HS-27A (cell line): ENCODE results near the gene LRRC17.

ENCODE experiments used
- DNase-seq: peaks from one replicate; pipeline ENCODE4 v3.0.0-alpha.2; 2012; ENCODE audit warnings: low read depth, missing footprints

LRRC17 gene

GRCh38 chr7:102988631-102989560 lies 76.1 kb downstream of the LRRC17 start:
- DNase-seq = no peak

- DNase-seq = no peak
Measured at GRCh38 chr7:102990642-102991041, 77.8 kb downstream of the LRRC17 start.

GRCh38 chr7:102991077-102991539 lies 78.3 kb downstream of the LRRC17 start:
- no peak for DNase-seq

- peak; percentile 71 for DNase-seq
Measured at GRCh38 chr7:102991540-102992214, 78.9 kb downstream of the LRRC17 start.

- DNase-seq = no peak
Measured at GRCh38 chr7:102992509-102992937, 79.7 kb downstream of the LRRC17 start.

GRCh38 chr7:102992938-102993717 lies 80.3 kb downstream of the LRRC17 start:
- peak; percentile 39 for DNase-seq

- no peak for DNase-seq
Measured at GRCh38 chr7:102993718-102994029, 80.9 kb downstream of the LRRC17 start.

GRCh38 chr7:102994567-102994966 lies 81.8 kb downstream of the LRRC17 start:
- no peak for DNase-seq
